GM19452 (cell line): ENCODE measurements around the gene FBXO8.

Experiments
- ATAC-seq: cut with Tn5 transposase; IDR thresholded peaks from one replicate; pipeline ENCODE4 v1.9.1; 2021; ENCODE audit not compliant: unreplicated experiment

Gene FBXO8

DNA sequence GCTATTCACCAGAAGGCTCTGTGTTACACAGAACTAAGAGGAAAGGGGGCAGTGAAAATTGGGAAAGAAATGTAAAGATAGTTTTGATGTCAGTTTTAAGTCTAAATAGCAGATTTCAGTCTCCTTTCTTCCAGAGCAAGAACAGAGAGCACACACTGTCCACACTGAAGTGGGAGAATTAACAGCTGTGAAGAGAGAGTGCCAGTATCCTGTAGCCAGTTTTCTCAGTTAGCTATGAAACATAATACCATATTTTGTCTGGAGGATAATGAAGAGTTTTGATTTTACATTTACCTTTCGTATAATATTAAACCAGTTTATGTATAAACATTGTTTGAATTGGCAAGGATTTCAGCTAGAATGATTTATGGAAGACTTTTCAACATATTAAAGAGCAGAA lies 35.1 kb downstream of the FBXO8 start:
- ATAC-seq: no peak

DNA sequence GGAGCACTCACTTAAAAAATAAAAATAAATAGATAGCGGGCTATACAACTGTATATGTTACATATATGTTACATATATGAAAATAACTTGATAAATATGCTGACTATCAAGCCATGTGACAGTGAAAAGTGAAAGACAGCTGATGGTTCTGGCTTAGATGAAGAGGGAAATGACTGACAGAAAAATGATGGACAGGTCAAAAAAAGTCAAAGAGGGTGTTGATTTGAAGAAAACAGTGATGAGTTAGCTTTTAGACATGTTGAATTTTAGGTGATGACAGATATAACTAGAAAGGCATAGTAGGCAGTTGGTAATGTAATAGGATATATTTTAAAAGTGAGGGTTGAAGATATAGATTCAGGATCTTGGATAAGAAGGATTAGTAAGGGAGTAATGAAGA lies 37.8 kb downstream of the FBXO8 start:
- no peak for ATAC-seq

DNA sequence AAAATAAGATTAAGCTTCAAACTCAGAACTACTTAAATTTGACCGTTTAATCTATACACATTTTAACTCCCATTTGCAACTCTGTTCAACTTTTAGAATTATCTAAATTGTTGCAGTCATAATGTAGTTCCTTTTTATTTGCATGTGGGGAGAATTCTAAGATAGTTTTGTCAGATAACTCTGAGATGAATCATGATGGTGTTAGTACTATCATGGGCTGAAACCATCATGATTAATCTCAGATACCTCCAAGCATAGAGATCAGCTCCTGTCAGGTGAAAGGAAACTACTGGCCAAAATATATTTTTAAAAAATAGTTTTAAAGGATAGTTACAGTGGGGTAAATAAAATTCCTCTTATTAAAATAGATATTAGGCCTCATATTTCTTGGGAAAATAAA lies 39.0 kb downstream of the FBXO8 start:
- no peak for ATAC-seq

DNA sequence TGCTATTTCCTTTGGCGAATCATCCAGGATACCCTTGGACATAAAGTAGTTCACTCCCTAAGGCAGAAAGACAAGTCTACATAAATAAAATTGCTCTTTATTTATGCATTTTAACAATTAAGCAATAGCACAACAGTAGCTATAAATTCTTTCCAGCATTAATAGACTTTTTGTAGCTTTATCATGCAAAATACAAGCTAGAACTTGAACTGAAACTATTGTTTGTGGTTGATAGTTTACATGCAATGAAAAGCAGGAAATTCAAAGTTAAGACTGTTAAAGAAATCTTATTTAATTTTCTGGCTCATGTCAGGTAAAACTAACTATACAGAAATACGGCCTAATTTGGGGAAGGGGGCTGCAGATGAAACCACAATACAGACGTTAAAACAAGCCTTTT lies 42.3 kb downstream of the FBXO8 start:
- no peak for ATAC-seq

GRCh38 chr4:174236359-174236758 lies 47.1 kb downstream of the FBXO8 start:
- ATAC-seq: no peak

DNA sequence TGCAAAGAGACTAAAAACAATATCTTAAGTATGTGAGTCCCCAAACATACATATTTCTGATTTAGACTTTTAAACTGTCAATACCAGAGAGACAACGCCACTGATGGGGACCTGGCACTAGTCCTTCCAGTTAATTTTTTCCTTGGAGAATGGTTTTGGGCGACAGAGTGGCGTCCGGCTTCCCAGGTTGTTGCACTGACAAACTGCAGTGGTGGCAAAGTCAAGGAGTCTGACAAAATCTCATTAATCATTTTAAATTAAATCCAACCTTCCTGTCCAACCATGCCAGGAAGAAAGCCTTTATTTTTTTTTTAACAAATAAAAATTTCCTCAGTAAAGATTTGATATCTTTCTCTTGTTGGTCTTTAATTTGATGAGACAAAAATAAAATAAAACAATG lies 52.8 kb downstream of the FBXO8 start:
- ATAC-seq: no peak

- no peak for ATAC-seq
Measured at GRCh38 chr4:174230148-174230547, 53.3 kb downstream of the FBXO8 start.

DNA sequence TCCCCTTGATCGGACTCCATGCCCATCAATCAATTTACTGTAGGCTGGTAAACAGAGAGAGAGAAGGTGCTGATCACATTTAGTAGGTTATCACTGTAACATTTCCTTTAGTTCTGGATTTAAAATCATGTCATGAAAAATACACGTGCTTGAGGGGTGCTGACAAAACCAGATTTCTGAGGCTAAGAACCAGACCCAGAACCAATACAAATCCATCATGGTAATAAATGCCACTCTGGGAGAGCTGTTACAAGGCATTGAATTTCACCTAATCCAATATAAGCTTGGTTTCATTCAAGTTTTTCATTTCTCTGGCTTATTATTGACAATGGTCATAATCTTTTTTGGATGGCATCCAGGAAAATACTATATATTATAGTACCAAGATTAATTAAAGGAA lies 54.5 kb downstream of the FBXO8 start:
- no peak for ATAC-seq

DNA sequence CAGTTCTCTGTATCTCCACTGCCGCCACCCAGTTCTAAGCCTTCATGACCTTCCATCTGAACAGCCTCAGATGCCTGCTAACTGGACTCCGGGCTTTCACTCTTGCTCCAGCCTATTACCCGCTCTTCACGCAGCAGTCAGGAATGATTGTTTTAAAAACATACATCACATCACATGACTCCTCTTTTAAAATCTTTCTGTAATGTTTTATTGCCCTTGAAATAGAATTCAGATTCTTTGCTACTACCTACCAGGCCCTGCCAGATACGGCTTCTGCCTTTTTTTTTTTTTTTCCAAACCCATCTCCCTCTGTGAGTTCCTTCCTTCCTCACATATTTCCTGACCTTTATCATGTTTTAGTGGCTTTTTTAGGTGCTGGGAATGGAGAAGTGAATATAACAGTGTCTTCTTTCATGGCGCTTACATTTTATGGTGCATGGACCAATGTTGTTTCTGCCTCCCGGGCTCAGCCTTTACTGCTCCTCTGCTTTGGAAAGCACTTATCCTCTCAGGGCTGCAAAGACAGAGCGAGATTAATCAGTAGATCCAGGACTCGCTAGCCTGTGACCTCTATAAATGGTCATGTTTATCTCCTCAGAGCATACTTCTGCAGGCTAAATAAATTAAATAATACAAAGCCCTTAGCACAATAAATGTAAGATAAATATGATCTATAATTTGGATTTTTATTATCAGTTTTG lies 58.0 kb downstream of the FBXO8 start:
- ATAC-seq: no peak

GRCh38 chr4:174224550-174224949 lies 58.9 kb downstream of the FBXO8 start:
- ATAC-seq: no peak

DNA sequence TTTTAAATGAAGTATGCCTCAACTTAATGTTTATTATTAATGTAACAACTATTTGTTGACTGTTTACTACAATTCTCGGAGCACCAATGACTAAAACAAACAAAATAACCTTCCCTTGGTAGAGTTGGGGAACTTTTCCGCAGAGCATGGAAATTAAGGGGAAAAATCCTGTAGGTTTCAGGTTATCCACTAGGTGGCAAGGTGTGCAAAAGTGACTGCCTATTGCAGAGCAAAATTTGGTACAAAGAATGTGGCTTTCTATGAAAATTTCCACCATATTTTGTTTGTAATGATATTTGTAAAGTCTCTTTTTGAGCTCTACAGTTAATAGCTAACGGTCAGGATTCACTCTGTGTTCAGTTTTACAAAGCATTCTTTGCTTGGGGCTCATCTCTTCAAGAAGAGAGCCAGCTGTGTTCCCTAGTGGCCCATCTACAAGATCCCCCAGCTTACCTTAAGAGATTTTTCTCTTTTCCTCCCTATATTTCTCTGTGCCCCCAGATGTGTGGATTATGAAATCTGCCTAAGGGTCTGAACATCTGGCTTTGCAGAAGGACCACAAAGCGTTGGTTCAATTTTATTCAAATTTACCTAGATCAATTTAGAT lies 61.1 kb downstream of the FBXO8 start:
- peak; percentile 65 for ATAC-seq

DNA sequence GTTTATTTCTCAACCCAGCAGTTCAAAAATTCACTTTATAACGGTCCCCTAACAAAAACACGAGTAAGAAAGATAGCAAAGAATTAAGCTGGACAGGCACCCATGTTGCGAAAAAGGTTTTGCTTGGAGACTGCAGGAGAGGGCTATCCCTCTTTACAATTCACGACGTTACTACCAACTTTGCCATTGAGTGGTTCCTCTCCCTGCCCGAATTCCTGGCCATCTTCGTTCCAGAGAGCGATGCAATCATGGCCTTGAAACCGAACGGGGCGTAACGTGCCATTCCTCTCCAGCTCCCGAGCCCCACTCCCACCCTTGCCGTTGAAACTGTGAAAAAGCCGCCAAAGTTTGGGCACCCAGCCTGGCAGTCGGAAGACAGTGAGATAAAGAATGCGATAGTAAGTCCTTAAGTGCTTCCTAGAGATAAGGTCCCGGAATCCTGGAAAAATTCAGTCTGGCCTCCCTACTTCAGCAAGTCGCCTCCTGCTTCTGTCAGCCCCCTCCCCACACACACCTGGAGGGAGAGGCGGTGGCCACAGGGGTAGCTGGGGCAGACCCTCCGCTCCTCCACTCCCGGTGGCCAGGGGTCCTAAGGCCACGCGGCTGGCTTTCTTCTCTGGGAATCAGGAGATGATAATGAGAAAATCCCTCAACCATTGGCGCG lies 65.2 kb downstream of the FBXO8 start:
- ATAC-seq: no peak

GRCh38 chr4:174217273-174218126 lies 66.0 kb downstream of the FBXO8 start:
- ATAC-seq: no peak

DNA sequence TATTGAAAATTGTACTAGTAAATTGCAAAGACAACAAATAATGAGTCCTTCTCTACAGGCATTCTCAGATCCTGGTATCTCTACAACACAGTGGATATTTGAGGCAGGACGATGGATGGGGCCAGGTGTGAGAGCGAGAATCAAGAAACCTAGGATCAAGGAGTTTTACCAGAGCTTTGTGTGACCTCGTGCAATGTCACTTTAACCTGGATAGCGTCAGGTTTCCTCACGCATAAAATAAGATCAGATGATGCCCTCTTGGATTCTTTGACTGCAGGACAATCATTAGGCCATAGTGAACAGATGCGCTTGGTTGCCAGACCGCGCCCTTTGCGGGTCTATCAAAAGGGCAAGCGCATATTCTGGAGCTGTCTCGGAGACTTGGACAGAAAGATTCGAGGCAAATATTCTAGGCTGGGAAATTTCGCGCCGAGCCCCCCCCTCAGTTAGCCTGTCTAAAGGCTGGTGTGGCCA lies 66.6 kb downstream of the FBXO8 start:
- no peak for ATAC-seq

GRCh38 chr4:174215961-174216680 lies 67.3 kb downstream of the FBXO8 start:
- no peak for ATAC-seq

DNA sequence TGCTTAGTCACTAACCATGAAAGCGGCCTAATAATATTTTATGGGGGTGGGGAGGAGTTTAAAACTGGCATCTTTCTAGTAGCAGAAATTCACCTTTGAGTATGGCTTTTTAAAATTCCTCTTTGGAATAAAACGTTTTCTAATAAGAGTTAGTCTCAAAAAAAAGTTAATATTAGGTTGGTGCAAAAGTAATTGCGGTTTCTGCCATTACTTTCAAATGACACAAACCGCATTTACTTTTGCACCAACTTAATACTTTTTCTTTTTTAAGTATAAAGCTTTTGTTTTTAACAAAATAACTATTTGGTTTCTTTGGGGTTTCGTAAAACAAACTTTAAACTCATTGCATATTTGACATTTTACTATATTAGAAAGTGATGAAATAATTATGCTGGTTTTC lies 68.4 kb downstream of the FBXO8 start:
- ATAC-seq: no peak

- peak; percentile 44 for ATAC-seq
Measured at GRCh38 chr4:174214101-174214878, 69.2 kb downstream of the FBXO8 start.

DNA sequence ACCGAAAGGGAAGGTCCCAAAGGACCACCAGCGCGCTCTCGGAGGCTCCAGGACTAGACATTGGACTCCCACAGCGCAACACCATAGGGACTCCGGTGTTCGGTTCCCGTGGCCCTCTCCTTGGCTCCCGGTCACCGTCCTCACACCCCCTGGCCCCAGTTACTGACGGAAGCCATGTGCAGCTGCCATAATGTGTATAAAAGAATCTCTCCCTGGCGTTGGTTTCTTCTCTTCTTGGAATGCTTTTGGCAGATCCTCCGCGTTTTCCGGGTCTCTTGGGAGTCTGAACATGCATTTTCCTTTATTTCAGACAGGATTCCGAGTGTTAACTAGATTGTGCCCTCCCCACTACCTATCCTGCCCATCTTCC lies 69.8 kb downstream of the FBXO8 start:
- ATAC-seq: no peak

GRCh38 chr4:174212061-174212460 lies 71.4 kb downstream of the FBXO8 start:
- ATAC-seq: no peak

DNA sequence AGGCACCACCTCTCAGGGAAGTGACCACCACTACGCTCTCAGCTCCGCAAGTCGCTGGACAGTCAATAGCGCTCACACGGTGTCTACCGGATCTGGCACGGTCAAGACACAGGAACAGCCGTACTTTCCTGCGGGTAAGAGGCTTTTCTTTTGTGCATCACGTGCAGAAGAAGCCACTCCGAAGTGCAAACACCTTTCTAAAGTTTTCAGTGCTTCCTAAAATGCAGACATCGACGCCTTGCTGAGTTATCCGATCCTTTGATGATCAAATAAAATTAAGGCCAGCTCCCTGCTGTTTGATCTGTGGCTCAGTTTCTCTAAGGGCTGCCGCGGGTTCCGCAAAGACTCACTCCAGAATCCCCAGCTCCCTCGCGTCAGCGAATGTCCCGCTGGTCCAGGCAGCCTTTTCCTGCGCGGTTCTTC lies 71.8 kb downstream of the FBXO8 start:
- no peak for ATAC-seq
